ENCODE measurements around the gene SLC9A5. TPM values are rescaled to one million over a fixed set of nuclear protein-coding genes. Genes with fewer than 3 reads are reported as not detected.

The SLC9A5 gene
- total RNA-seq, 1 donor from 2014 or later = 0.84 TPM

- intact Hi-C loops (cut with DNase I) = no loop called here
- ATAC-seq (no peak), DNase-seq (ENCODE audit: missing footprints) (no peak)
Observed at GRCh38 chr16:67277294-67277998, 28.7 kb downstream of the SLC9A5 start.

DNA sequence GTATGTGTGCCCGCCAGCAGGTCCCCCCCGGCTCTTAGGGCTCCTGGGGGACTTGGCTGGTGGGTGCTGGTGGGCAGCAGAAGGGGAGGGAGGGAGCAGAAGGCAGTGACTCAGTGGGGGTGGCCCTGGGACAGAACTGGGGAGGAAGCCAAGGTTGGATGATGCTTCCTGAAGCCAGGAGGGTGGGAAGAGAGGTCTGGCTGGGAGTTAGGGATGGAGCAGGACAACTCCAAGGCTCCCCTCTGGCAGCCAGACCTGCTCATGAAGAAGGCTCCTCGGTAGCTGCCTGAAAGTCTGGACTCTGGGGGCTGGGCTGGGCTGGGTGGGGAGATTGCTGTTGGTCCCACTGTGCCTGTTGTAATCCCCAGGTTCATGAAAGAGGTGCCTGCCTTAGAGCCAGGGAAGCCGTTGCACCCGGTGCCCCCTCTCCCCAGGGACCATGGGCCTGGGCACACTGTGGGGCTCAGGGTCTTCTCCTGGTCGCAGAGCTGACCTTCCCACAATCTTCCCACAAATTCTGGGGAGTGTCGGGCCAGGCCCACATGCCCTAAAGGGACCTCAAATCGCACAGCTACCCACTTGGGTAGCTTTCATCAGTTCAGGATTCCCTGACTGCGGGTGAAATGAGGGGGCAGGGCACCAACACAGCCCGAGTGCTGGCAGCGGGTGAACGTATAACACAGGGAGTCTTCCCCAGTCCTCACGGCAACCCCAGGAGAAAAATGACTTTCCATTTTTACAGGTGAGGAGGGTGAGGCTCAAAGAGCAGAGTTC, 29.4 kb downstream of the SLC9A5 start:
- ATAC-seq = no peak
- intact Hi-C loops (cut with DNase I) = no loop called here

GRCh38 chr16:67278773-67279295, 30.1 kb downstream of the SLC9A5 start:
- ATAC-seq = peak; percentile 3
- no peak for DNase-seq (ENCODE audit: missing footprints)
- intact Hi-C loops (cut with DNase I) = no loop called here

More for the DNA sequence above, 29.4 kb downstream of the SLC9A5 start:
- no peak for DNase-seq (ENCODE audit: missing footprints)

- DNase-seq (ENCODE audit: missing footprints) = peak; percentile 90
- ATAC-seq = peak; percentile 90
- intact Hi-C loops (cut with DNase I) = loop anchor here (10.0 kb wide), 1 partner anchor 305 kb away; no protein-coding TSS in a partner anchor
Observed at GRCh38 chr16:67279296-67280089, 30.7 kb downstream of the SLC9A5 start, which contains the start of gene PLEKHG4. PLEKHG4 (plus strand) TSS chr16:67279532; CDS start chr16:67280045, 513 bp downstream.

- ATAC-seq (no peak), DNase-seq (ENCODE audit: missing footprints) (no peak)
- intact Hi-C loops (cut with DNase I) = loop anchor here (10.0 kb wide), 1 partner anchor 306 kb away; no protein-coding TSS in a partner anchor
Observed at GRCh38 chr16:67280090-67281015, 31.6 kb downstream of the SLC9A5 start.

DNA sequence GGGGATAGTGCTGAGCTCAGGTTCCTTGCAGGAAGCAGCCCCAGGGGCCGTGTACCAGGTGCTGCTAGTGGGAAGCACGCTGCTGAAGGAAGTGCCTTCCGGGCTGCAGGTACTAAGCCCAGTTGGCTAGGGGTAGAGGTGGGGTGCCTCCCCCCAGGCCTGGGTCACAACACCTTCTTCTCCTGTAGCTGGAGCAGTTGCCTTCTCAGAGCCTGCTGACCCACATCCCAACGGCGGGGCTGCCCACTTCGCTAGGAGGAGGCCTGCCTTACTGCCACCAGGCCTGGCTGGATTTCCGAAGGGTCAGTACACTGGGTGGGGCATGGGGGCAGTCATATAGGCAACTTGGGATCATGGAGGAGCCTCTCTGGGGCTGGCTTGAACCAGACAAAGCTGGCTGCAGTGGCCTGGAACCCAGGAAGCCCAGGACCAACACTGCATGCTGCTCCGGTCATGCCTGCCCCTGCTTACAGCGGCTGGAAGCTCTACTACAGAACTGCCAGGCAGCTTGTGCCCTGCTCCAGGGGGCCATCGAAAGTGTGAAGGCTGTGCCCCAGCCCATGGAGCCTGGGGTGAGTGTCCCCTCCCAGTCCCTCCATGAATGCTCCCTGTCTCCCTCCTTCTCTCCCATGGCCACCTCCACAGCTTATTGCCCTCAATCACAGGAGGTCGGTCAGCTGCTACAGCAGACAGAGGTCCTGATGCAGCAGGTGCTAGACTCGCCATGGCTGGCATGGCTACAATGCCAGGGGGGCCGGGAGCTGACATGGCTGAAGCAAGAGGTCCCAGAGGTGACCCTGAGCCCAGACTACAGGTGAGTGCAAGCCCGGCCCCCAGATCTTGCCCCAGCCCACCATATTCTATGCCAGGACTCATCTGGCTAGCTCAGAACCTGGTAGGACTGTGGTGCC, 33.0 kb downstream of the SLC9A5 start:
- no peak for DNase-seq (ENCODE audit: missing footprints)
- intact Hi-C loops (cut with DNase I) = loop anchor here (10.0 kb wide), 1 partner anchor 307 kb away; no protein-coding TSS in a partner anchor
- ATAC-seq = no peak

DNA sequence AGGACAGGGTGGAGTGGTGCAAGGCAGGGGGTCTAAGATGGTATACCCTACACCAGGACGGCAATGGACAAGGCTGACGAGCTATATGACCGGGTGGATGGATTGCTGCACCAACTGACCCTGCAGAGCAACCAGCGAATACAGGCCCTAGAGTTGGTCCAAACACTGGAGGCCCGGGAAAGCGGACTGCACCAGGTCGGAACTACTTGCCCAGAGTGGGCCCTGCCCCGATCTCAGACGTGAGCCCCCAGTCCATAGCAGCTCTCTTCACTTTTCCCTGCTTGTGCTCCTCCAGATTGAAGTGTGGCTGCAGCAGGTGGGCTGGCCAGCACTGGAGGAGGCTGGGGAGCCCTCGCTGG, 33.6 kb downstream of the SLC9A5 start:
- intact Hi-C loops (cut with DNase I) = loop anchor here (10.0 kb wide), 1 partner anchor 308 kb away; no protein-coding TSS in a partner anchor
- ATAC-seq = no peak
- no peak for DNase-seq (ENCODE audit: missing footprints)

- intact Hi-C loops (cut with DNase I) = loop anchor here (10.0 kb wide), 1 partner anchor 308 kb away; no protein-coding TSS in a partner anchor
- DNase-seq (ENCODE audit: missing footprints) (no peak), ATAC-seq (no peak)
Observed at GRCh38 chr16:67283039-67283825, 34.5 kb downstream of the SLC9A5 start.

- intact Hi-C loops (cut with DNase I) = loop anchor here (10.0 kb wide), 1 partner anchor 309 kb away; no protein-coding TSS in a partner anchor
- DNase-seq (ENCODE audit: missing footprints) (no peak), ATAC-seq (no peak)
Observed at GRCh38 chr16:67283826-67284555, 35.2 kb downstream of the SLC9A5 start.

DNA sequence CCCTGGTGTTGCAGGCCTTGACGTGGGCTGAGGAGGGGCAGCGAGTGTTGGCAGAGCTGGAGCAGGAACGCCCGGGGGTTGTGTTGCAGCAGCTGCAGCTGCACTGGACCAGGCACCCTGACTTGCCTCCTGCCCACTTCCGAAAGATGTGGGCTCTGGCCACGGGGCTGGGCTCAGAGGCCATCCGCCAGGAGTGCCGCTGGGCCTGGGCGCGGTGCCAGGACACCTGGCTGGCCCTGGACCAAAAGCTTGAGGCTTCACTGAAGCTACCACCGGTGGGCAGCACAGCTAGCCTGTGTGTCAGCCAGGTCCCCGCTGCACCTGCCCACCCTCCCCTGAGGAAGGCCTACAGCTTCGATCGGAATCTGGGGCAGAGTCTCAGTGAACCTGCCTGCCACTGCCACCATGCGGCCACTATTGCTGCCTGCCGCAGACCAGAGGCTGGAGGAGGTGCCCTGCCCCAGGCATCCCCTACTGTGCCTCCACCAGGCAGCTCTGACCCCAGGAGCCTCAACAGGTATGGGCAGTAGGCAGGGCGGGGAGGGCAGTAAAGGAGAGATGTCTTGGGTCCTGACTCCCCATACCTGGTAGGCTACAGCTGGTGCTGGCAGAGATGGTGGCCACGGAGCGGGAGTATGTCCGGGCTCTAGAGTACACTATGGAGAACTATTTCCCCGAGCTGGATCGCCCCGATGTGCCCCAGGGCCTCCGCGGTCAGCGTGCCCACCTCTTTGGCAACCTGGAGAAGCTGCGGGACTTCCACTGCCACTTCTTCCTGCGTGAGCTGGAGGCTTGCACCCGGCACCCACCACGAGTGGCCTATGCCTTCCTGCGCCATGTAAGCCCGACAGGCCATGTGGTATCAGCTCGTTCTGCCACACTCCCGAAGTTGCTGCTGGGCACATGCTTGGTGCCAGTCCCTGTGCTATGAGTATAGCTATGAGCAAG, 36.2 kb downstream of the SLC9A5 start:
- ATAC-seq (peak; percentile 30), DNase-seq (ENCODE audit: missing footprints) (no peak)
- intact Hi-C loops (cut with DNase I) = loop anchor here (10.0 kb wide), 1 partner anchor 310 kb away; no protein-coding TSS in a partner anchor

DNA sequence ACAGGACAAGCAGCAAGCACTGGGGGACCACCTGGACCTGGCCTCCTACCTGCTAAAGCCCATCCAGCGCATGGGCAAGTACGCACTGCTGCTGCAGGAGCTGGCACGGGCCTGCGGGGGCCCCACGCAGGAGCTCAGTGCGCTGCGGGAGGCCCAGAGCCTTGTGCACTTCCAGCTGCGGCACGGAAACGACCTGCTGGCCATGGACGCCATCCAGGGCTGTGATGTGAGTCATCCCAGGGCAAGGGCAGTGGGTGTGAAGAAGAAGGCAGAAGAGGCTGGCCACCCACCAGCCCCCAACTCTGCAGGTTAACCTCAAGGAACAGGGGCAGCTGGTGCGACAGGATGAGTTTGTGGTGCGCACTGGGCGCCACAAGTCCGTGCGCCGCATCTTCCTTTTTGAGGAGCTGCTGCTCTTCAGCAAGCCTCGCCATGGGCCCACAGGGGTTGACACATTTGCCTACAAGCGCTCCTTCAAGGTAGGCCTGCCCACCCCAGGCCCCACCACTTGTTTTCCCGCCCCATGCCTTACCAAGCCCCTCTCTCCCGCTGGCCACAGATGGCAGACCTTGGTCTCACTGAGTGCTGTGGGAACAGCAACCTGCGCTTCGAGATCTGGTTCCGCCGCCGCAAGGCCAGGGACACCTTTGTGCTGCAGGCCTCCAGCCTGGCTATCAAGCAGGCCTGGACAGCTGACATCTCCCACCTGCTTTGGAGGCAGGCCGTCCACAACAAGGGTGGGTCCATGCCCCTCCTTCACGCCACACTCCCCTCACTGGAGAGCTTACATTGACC, 37.9 kb downstream of the SLC9A5 start:
- intact Hi-C loops (cut with DNase I) = loop anchor here (10.0 kb wide), 1 partner anchor 312 kb away; no protein-coding TSS in a partner anchor
- ATAC-seq (no peak), DNase-seq (ENCODE audit: missing footprints) (no peak)

- intact Hi-C loops (cut with DNase I) = loop anchor here (10.0 kb wide), 1 partner anchor 313 kb away; no protein-coding TSS in a partner anchor
- DNase-seq (ENCODE audit: missing footprints) = no peak
- ATAC-seq = no peak
Observed at GRCh38 chr16:67287960-67288359, 39.2 kb downstream of the SLC9A5 start.

DNA sequence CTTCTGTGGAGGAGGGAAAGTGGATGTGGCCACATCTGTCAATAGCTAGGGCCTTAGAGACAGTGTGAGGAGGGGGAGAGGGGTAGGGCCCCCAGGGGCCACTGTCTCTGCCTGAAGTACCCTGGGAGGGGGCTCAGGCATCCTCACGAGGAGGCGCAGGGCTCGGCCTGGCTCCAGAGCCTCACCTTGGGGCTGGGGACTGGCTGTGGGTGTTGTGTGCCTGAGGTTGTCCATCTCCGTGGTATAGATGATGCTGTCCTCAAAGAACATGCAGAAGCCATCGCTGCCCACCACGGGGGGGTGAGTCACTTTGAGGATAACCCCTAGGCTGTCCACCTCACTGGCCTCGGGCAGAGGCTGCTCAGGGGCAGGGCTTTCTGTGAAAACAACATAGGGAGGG, 42.7 kb downstream of the SLC9A5 start:
- no peak for ATAC-seq
- intact Hi-C loops (cut with DNase I) = no loop called here
- DNase-seq (ENCODE audit: missing footprints) = no peak
